ENCODE measurements around the gene ENHO. TPM values are rescaled to one million over a fixed set of nuclear protein-coding genes. Genes with fewer than 3 reads are reported as not detected.

Gene ENHO
- not detected for total RNA-seq

GRCh38 chr9:34522971-34523797 lies at the start of gene ENHO:
Gene ENHO (minus strand): TSS chr9:34522990. CDS start chr9:34521695, 1,295 bp downstream.

Other genes with a start within 250 kb of the ENHO start
- gene KIF24, start 193.7 kb downstream of the ENHO start, total RNA-seq: 1 to 10 TPM; 7.9 to 8.0 TPM
- gene NUDT2, start 193.4 kb downstream of the ENHO start, total RNA-seq: 10 to 100 TPM; 29.2 to 29.8 TPM
- gene MYORG, start 146.1 kb downstream of the ENHO start, total RNA-seq: 1 to 10 TPM; 3.6 to 3.8 TPM
- 10 to 100 TPM; 11.5 to 13.2 TPM for gene FAM219A, start 64.4 kb downstream of the ENHO start, total RNA-seq
- gene DNAI1, start 64.2 kb downstream of the ENHO start, total RNA-seq: not detected
- gene CNTFR, start 66.7 kb upstream of the ENHO start, total RNA-seq: not detected
- gene RPP25L, start 89.1 kb upstream of the ENHO start, total RNA-seq: 10 to 100 TPM; 30.8 to 32.5 TPM
- gene DCTN3, start 97.5 kb upstream of the ENHO start, total RNA-seq: 100 to 1,000 TPM; 120 to 122 TPM
- gene ARID3C, start 106.1 kb upstream of the ENHO start, total RNA-seq: under 1 TPM in 1 of 2 experiments, not detected in 1; 0.18 TPM
- 10 to 100 TPM; 54.6 to 55.1 TPM for gene SIGMAR1, start 114.8 kb upstream of the ENHO start, total RNA-seq
- 100 to 1,000 TPM; 126 to 131 TPM for gene GALT, start 123.7 kb upstream of the ENHO start, total RNA-seq
- gene IL11RA, start 129.2 kb upstream of the ENHO start, total RNA-seq: 10 to 100 TPM; 83.9 to 86.3 TPM
- not detected for gene CCL27, start 139.7 kb upstream of the ENHO start, total RNA-seq
- not detected for gene CCL19, start 168.3 kb upstream of the ENHO start, total RNA-seq
- not detected for gene CCL21, start 187.1 kb upstream of the ENHO start, total RNA-seq

All from activated naive CD4-positive, alpha-beta T cell treated with anti-CD3 and anti-CD28 coated beads, Interleukin-2, amount 10 ng/mL, durations not matched to agents 5 hours and 36 hours (primary cell).